ENCODE measurements around the gene SSX2IP. TPM values are rescaled to one million over a fixed set of nuclear protein-coding genes. Genes with fewer than 3 reads are reported as not detected.
A peak's percentile ranks its signal among the peaks of the same experiment; 100 is the strongest.

SSX2IP gene
- total RNA-seq, 1 donor from 2014 or later: 22.8 TPM

- no peak for DNase-seq
These were observed 20.9 kb upstream of the SSX2IP start for GRCh38 chr1:84711121-84711520.

- DNase-seq: no peak
These were observed 18.9 kb upstream of the SSX2IP start for GRCh38 chr1:84709131-84709530.

- DNase-seq: no peak
These were observed 17.8 kb upstream of the SSX2IP start for GRCh38 chr1:84708031-84708430.

GRCh38 chr1:84705513-84705912 is 15.3 kb upstream of the SSX2IP start:
- no peak for DNase-seq

- DNase-seq: no peak
These were observed 14.7 kb upstream of the SSX2IP start for GRCh38 chr1:84704872-84705417.

- DNase-seq: no peak
These were observed 13.2 kb upstream of the SSX2IP start for GRCh38 chr1:84703431-84703830.

- no peak for DNase-seq
These were observed 11.9 kb upstream of the SSX2IP start for GRCh38 chr1:84702143-84702542.

GRCh38 chr1:84701376-84701775 is 11.1 kb upstream of the SSX2IP start:
- DNase-seq: peak; percentile 66

GRCh38 chr1:84700070-84700469 is 9.8 kb upstream of the SSX2IP start:
- no peak for DNase-seq

GRCh38 chr1:84698151-84699110 is 8.2 kb upstream of the SSX2IP start:
- DNase-seq: peak; percentile 70

- no peak for DNase-seq
These were observed 3.5 kb upstream of the SSX2IP start for GRCh38 chr1:84693785-84694184.

- no peak for DNase-seq
These were observed 2.7 kb upstream of the SSX2IP start for GRCh38 chr1:84693005-84693404.

GRCh38 chr1:84692391-84692790 is 2.1 kb upstream of the SSX2IP start:
- DNase-seq: no peak

GRCh38 chr1:84691122-84691783 is 992 bp upstream of the SSX2IP start:
- peak; percentile 19 for DNase-seq

- peak; percentile 79 for DNase-seq
These were observed 506 bp downstream of the SSX2IP start for GRCh38 chr1:84689514-84690396.

- DNase-seq: no peak
These were observed 1.7 kb downstream of the SSX2IP start for GRCh38 chr1:84688463-84689061.

- no peak for DNase-seq
These were observed 2.4 kb downstream of the SSX2IP start for GRCh38 chr1:84687714-84688462.

- DNase-seq: no peak
These were observed 4.0 kb downstream of the SSX2IP start for GRCh38 chr1:84686223-84686622.

- DNase-seq: no peak
These were observed 6.8 kb downstream of the SSX2IP start for GRCh38 chr1:84683508-84683907.

- no peak for DNase-seq
These were observed 8.2 kb downstream of the SSX2IP start for GRCh38 chr1:84682047-84682446.

All from tongue (tissue), 2 donors.